Mesendoderm (in vitro differentiated cells): ENCODE measurements around the gene NT5C1A.

Experiments used
- DNase-seq: peaks from one replicate; pipeline ENCODE4 v3.0.0; 2013
- H2AK5ac ChIP-seq: 2 replicates; pipeline ENCODE4 v1.6.1; 2013; ENCODE audit warnings: low read length, inconsistent platforms
- H2BK120ac ChIP-seq: 2 replicates; pipeline ENCODE4 v1.6.1; 2013; ENCODE audit warnings: low read depth, mild to moderate bottlenecking, low read length, moderate library complexity, mixed read lengths
- H2BK15ac ChIP-seq: replicated peaks from 2 replicates; pipeline ENCODE4 v1.6.1; 2013; ENCODE audit warnings: low read depth, mild to moderate bottlenecking, moderate library complexity
- H2BK5ac ChIP-seq: 2 replicates; pipeline ENCODE4 v1.6.1; 2013; ENCODE audit warnings: low read length, inconsistent platforms
- H3K18ac ChIP-seq: 2 replicates; pipeline ENCODE4 v1.6.1; 2013; ENCODE audit warnings: mild to moderate bottlenecking, low read length, mixed read lengths
- H3K23ac ChIP-seq: one replicate; pipeline ENCODE4 v1.6.1; 2013; ENCODE audit warnings: low read length
- H3K27ac ChIP-seq: 2 replicates; pipeline ENCODE4 v1.5.1; 2013; ENCODE audit warnings: low read depth, mild to moderate bottlenecking, inconsistent platforms, low read length, moderate library complexity
- H3K27me3 ChIP-seq: 2 replicates; pipeline ENCODE4 v1.6.1; 2013; ENCODE audit warnings: low read length, control low read depth, mild to moderate bottlenecking, inconsistent platforms; ENCODE audit not compliant: insufficient read depth, poor library complexity
- H3K36me3 ChIP-seq: 2 replicates; pipeline ENCODE4 v1.6.1; 2013; ENCODE audit warnings: low read length, inconsistent platforms; ENCODE audit not compliant: control insufficient read depth, insufficient read depth
- H3K4ac ChIP-seq: one replicate; pipeline ENCODE4 v1.6.1; 2013; ENCODE audit warnings: low read depth, mild to moderate bottlenecking, low read length, moderate library complexity
- H3K4me1 ChIP-seq: 2 replicates; pipeline ENCODE4 v1.6.1; 2013; ENCODE audit warnings: low read depth, low read length, inconsistent platforms; ENCODE audit not compliant: control insufficient read depth
- H3K4me2 ChIP-seq: 2 replicates; pipeline ENCODE4 v1.6.1; 2013; ENCODE audit warnings: low read length
- H3K4me3 ChIP-seq: 2 replicates; pipeline ENCODE4 v1.5.1; 2013; ENCODE audit warnings: mild to moderate bottlenecking, low read length
- H3K56ac ChIP-seq: one replicate; pipeline ENCODE4 v1.6.1; 2013; ENCODE audit warnings: low read length
- H3K79me1 ChIP-seq: 2 replicates; pipeline ENCODE4 v1.6.1; 2013; ENCODE audit warnings: low read length, inconsistent platforms
- H3K79me2 ChIP-seq: 2 replicates; pipeline ENCODE4 v1.6.1; 2013; ENCODE audit warnings: mild to moderate bottlenecking, low read length; ENCODE audit not compliant: control insufficient read depth, insufficient read depth
- H3K9ac ChIP-seq: 2 replicates; pipeline ENCODE4 v1.6.1; 2013; ENCODE audit warnings: low read length, inconsistent platforms
- H4K5ac ChIP-seq: one replicate; pipeline ENCODE4 v1.6.1; 2013; ENCODE audit warnings: low read length
- H4K8ac ChIP-seq: one replicate; pipeline ENCODE4 v1.6.1; 2013; ENCODE audit warnings: low read depth, mild to moderate bottlenecking, control low read depth, low read length, moderate library complexity
- WGBS: extraction: QIAGEN DNeasy Blood & Tissue Kit; methylation state at CpG from one replicate; pipeline ENCODE4 v1.1.7; 2013; ENCODE audit warnings: low lambda C conversion rate, missing lambda C conversion rate; ENCODE audit not compliant: insufficient coverage; ENCODE audit errors: extremely low coverage; 5-methylcytosine and 5-hydroxymethylcytosine counted together

Gene NT5C1A

GRCh38 chr1:39689214-39689613, 17.3 kb upstream of the NT5C1A start:
- no peak for DNase-seq
- Histone ChIP-seq H4K5ac (no peak overlapping the region), H3K18ac (no peak overlapping the region), H2AK5ac (no peak overlapping the region), H2BK120ac (no peak overlapping the region), H3K79me2 (no peaks in the 10 kb centered on the region), H3K4me1 (no peaks in the 10 kb centered on the region), H4K8ac (no peak overlapping the region), H3K36me3 (no peaks in the 10 kb centered on the region), H2BK5ac (no peak overlapping the region), H3K27me3 (peaks cover 65% of the 10 kb centered on the region), H3K4ac (no peak overlapping the region), H3K4me2 (no peak overlapping the region), H3K56ac (no peak overlapping the region), H3K79me1 (no peaks in the 10 kb centered on the region), H3K23ac (no peak overlapping the region), H3K4me3 (no peak overlapping the region), H2BK15ac (no peak overlapping the region), H3K27ac (no peak overlapping the region), H3K9ac (no peak overlapping the region)
- WGBS, result no CpG with 5 or more reads among the region's 2 CpGs

- Histone ChIP-seq H3K4me1 (no peaks in the 10 kb centered on the region), H3K36me3 (no peaks in the 10 kb centered on the region), H2BK15ac (no peak overlapping the region), H3K27ac (no peak overlapping the region), H3K23ac (no peak overlapping the region), H3K9ac (no peak overlapping the region), H3K4ac (no peak overlapping the region), H3K4me3 (no peak overlapping the region), H3K4me2 (no peak overlapping the region), H2AK5ac (no peak overlapping the region), H2BK120ac (no peak overlapping the region), H3K56ac (no peak overlapping the region), H2BK5ac (no peak overlapping the region), H3K79me1 (no peaks in the 10 kb centered on the region), H3K27me3 (peaks cover 65% of the 10 kb centered on the region), H4K5ac (no peak overlapping the region), H3K18ac (no peak overlapping the region), H3K79me2 (no peaks in the 10 kb centered on the region), H4K8ac (no peak overlapping the region)
- WGBS, result no CpG with 5 or more reads among the region's 3 CpGs
- DNase-seq, result no peak
Observed at GRCh38 chr1:39688706-39689105, 16.8 kb upstream of the NT5C1A start.

- Histone ChIP-seq H3K4me1 (no peaks in the 10 kb centered on the region), H3K56ac (no peak overlapping the region), H3K9ac (no peak overlapping the region), H3K4ac (no peak overlapping the region), H4K8ac (no peak overlapping the region), H2BK5ac (no peak overlapping the region), H3K27ac (no peak overlapping the region), H3K79me1 (no peaks in the 10 kb centered on the region), H4K5ac (no peak overlapping the region), H3K18ac (no peak overlapping the region), H3K79me2 (no peaks in the 10 kb centered on the region), H2BK15ac (no peak overlapping the region), H3K27me3 (peaks cover 64% of the 10 kb centered on the region), H3K4me3 (no peak overlapping the region), H3K4me2 (no peak overlapping the region), H3K23ac (no peak overlapping the region), H2BK120ac (no peak overlapping the region), H2AK5ac (no peak overlapping the region), H3K36me3 (no peaks in the 10 kb centered on the region)
- no peak for DNase-seq
- no CpG with 5 or more reads among the region's 2 CpGs for WGBS
Observed at GRCh38 chr1:39687243-39687642, 15.3 kb upstream of the NT5C1A start.

- Histone ChIP-seq H3K36me3 (no peaks in the 10 kb centered on the region), H3K56ac (no peak overlapping the region), H3K79me2 (no peaks in the 10 kb centered on the region), H2BK5ac (no peak overlapping the region), H3K27me3 (peaks cover 68% of the 10 kb centered on the region), H2BK120ac (no peak overlapping the region), H4K8ac (no peak overlapping the region), H3K79me1 (no peaks in the 10 kb centered on the region), H2AK5ac (no peak overlapping the region), H2BK15ac (no peak overlapping the region), H3K4me1 (no peaks in the 10 kb centered on the region), H3K4me3 (no peak overlapping the region), H3K4me2 (no peak overlapping the region), H3K18ac (no peak overlapping the region), H4K5ac (no peak overlapping the region), H3K4ac (no peak overlapping the region), H3K9ac (no peak overlapping the region), H3K27ac (no peak overlapping the region), H3K23ac (no peak overlapping the region)
- no CpG with 5 or more reads among the region's 3 CpGs for WGBS
- no peak for DNase-seq
Observed at GRCh38 chr1:39685071-39685470, 13.2 kb upstream of the NT5C1A start.

- no peak overlapping the region for H4K5ac ChIP-seq
- H3K36me3 ChIP-seq, result no peaks in the 10 kb centered on the region
- H3K27ac ChIP-seq, result no peak overlapping the region
- no peak overlapping the region for H3K4me2 ChIP-seq
- no peak overlapping the region for H2AK5ac ChIP-seq
- H3K9ac ChIP-seq, result no peak overlapping the region
- no peaks in the 10 kb centered on the region for H3K4me1 ChIP-seq
- H3K56ac ChIP-seq, result no peak overlapping the region
- H3K23ac ChIP-seq, result no peak overlapping the region
- no peaks in the 10 kb centered on the region for H3K79me1 ChIP-seq
- no peak overlapping the region for H2BK5ac ChIP-seq
- H2BK120ac ChIP-seq, result no peak overlapping the region
- H3K79me2 ChIP-seq, result no peaks in the 10 kb centered on the region
- no peak overlapping the region for H3K18ac ChIP-seq
- no peak overlapping the region for H3K4ac ChIP-seq
- no peak overlapping the region for H4K8ac ChIP-seq
- DNase-seq, result no peak
- no peak overlapping the region for H3K4me3 ChIP-seq
- no peak overlapping the region for H2BK15ac ChIP-seq
- no CpG with 5 or more reads among the region's 13 CpGs for WGBS
- peaks cover 66% of the 10 kb centered on the region for H3K27me3 ChIP-seq
Observed at GRCh38 chr1:39684313-39684664, 12.4 kb upstream of the NT5C1A start.

GRCh38 chr1:39683591-39684312, 11.8 kb upstream of the NT5C1A start:
- Histone ChIP-seq H2BK120ac (no peak overlapping the region), H2BK5ac (no peak overlapping the region)
- no CpG with 5 or more reads among the region's 62 CpGs for WGBS

More at GRCh38 chr1:39683591-39684312, 11.8 kb upstream of the NT5C1A start:
- no peak overlapping the region for H2AK5ac ChIP-seq
- no peak overlapping the region for H3K4me2 ChIP-seq
- H3K4me1 ChIP-seq, result no peaks in the 10 kb centered on the region
- no peak overlapping the region for H3K23ac ChIP-seq
- no peak overlapping the region for H3K9ac ChIP-seq
- H2BK15ac ChIP-seq, result no peak overlapping the region
- H3K27me3 ChIP-seq, result peaks cover 62% of the 10 kb centered on the region
- no peak overlapping the region for H4K8ac ChIP-seq
- H3K4me3 ChIP-seq, result no peak overlapping the region
- no peak for DNase-seq
- H4K5ac ChIP-seq, result no peak overlapping the region
- no peaks in the 10 kb centered on the region for H3K79me1 ChIP-seq
- H3K36me3 ChIP-seq, result no peaks in the 10 kb centered on the region
- H3K27ac ChIP-seq, result no peak overlapping the region
- H3K79me2 ChIP-seq, result no peaks in the 10 kb centered on the region
- no peak overlapping the region for H3K56ac ChIP-seq
- no peak overlapping the region for H3K18ac ChIP-seq
- H3K4ac ChIP-seq, result no peak overlapping the region
